Suprapubic skin (tissue), 4 donors: ENCODE data around the gene DISC1. TPM values are rescaled to one million over a fixed set of nuclear protein-coding genes. Genes with fewer than 3 reads are reported as not detected.
A peak's percentile ranks its signal among the peaks of the same experiment; 100 is the strongest.

ENCODE experiments used
- DNase-seq, 2 donors: peaks; one replicate each; pipeline ENCODE4 v3.0.0-alpha.2; 2019; ENCODE audit warnings: low spot score in 2 of 2
- H3K27ac ChIP-seq: fragments of 200-600 bp; sonication (generic); one replicate; pipeline ENCODE4 v1.5.1; 2019
- H3K27me3 ChIP-seq: fragments of 200-600 bp; sonication (generic); one replicate; pipeline ENCODE4 v1.5.1; 2019
- H3K36me3 ChIP-seq: fragments of 200-600 bp; sonication (generic); one replicate; pipeline ENCODE4 v1.5.1; 2019
- H3K4me1 ChIP-seq: fragments of 200-600 bp; sonication (generic); one replicate; pipeline ENCODE4 v1.5.1; 2019
- H3K4me3 ChIP-seq: fragments of 200-600 bp; sonication (generic); one replicate; pipeline ENCODE4 v1.5.1; 2019; ENCODE audit warnings: mild to moderate bottlenecking
- H3K9me3 ChIP-seq: fragments of 200-600 bp; sonication (generic); one replicate; pipeline ENCODE4 v1.5.1; 2019
- EP300 ChIP-seq: sonication (generic); formaldehyde crosslinking; IDR thresholded peaks from one replicate; pipeline ENCODE4 v1.6.1; 2017; ENCODE audit warnings: antibody characterized with exemption
- POLR2A ChIP-seq, 2 donors: fragments of 450-650 bp; IDR thresholded peaks; one replicate each; pipeline ENCODE4 v1.6.1; 2017; ENCODE audit warnings: antibody characterized with exemption in 2 of 2, mild to moderate bottlenecking in 2 of 2, moderate library complexity in 2 of 2
- POLR2AphosphoS5 ChIP-seq, 3 donors: sonication (generic); formaldehyde crosslinking; IDR thresholded peaks; one replicate each; pipeline ENCODE4 v1.6.1; 2017; ENCODE audit warnings: antibody characterized with exemption in 3 of 3
- WGBS: methylation state at CpG from one replicate; pipeline ENCODE4 v1.1.5; 2018; 5-methylcytosine and 5-hydroxymethylcytosine counted together
- total RNA-seq, 4 donors: library from RNA; depleted of rRNA; stranded (reverse); fragments of >200 nt; gene quantifications; one replicate each; pipeline ENCODE4 v1.1.0, GENCODE V29; 2016
- TF ChIP-seq, protein P1 (sequence below), 2 donors: fragments of 200-600 bp in 1 of 2; fragments of 450-650 bp in 1 of 2; sonication (generic) in 1 of 2; IDR thresholded peaks; one replicate each; pipeline ENCODE4 v1.5.1; 2016 to 2019; ENCODE audit warnings: antibody characterized with exemption in 2 of 2, mild to moderate bottlenecking in 1 of 2, moderate library complexity in 1 of 2

DISC1 gene
- total RNA-seq, 4 donors from 2014 or later, result 3.0 to 8.4 (median 5.2) TPM

GRCh38 chr1:231601824-231602672, 24.5 kb upstream of the DISC1 start:
- Histone ChIP-seq H3K4me3 (no peak overlapping the region), H3K4me1 (peaks cover 28% of the 10 kb centered on the region), H3K9me3 (no peaks in the 10 kb centered on the region), H3K27ac (no peak overlapping the region), H3K36me3 (no peaks in the 10 kb centered on the region), H3K27me3 (no peaks in the 10 kb centered on the region)
- no peak for TF ChIP-seq EP300
- TF ChIP-seq, protein P1, sequence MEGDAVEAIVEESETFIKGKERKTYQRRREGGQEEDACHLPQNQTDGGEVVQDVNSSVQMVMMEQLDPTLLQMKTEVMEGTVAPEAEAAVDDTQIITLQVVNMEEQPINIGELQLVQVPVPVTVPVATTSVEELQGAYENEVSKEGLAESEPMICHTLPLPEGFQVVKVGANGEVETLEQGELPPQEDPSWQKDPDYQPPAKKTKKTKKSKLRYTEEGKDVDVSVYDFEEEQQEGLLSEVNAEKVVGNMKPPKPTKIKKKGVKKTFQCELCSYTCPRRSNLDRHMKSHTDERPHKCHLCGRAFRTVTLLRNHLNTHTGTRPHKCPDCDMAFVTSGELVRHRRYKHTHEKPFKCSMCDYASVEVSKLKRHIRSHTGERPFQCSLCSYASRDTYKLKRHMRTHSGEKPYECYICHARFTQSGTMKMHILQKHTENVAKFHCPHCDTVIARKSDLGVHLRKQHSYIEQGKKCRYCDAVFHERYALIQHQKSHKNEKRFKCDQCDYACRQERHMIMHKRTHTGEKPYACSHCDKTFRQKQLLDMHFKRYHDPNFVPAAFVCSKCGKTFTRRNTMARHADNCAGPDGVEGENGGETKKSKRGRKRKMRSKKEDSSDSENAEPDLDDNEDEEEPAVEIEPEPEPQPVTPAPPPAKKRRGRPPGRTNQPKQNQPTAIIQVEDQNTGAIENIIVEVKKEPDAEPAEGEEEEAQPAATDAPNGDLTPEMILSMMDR (IDR thresholded peaks at IDR 0.05), result no peak
- WGBS, result 55% methylated on average over 5 of the region's 5 CpGs
- no peak for DNase-seq

- DNase-seq, result no peak
- Histone ChIP-seq H3K9me3 (no peaks in the 10 kb centered on the region), H3K27ac (no peak overlapping the region), H3K27me3 (no peaks in the 10 kb centered on the region), H3K4me3 (no peak overlapping the region), H3K4me1 (peaks cover 28% of the 10 kb centered on the region), H3K36me3 (no peaks in the 10 kb centered on the region)
- 74% methylated on average over 4 of the region's 4 CpGs for WGBS
- no peak for TF ChIP-seq POLR2A (IDR thresholded peaks at IDR 0.05)
- TF ChIP-seq EP300, result no peak
- TF ChIP-seq, protein P1 (IDR thresholded peaks at IDR 0.05), result no peak
- no peak for TF ChIP-seq POLR2AphosphoS5 (IDR thresholded peaks at IDR 0.05)
Observed at GRCh38 chr1:231602673-231602984, 24.0 kb upstream of the DISC1 start.

DNA sequence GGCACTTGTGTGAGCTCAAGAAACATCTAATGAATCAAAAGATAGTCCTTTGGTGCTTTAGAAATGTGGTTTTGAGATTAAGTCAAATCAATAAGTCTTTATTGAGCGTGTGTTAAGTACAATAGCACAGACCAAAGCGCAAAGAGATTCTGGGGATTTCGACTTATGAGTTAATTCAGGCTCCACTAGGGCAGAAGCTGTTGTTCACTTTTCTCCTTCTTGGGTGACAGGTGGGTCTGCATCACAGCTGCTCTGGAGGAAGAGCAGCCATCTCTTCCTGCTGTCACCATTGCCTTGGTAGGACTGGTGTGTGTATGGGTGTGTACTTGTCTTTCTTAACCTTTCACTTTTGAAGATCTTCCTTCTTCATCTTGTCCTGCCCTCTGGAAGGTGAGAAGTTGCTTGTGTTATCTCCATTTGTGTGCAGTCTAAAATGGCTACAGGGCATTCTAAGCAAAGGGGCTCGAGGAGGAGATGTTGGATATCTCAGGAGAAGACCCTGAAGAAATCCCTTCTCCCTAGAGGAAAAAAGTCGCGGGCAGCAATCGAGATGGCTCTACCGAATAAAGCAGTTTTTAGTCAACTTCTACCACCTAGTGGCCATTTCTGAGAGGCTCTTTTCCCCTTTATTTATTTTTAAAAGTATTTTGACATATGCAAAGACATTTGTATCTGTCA, 22.9 kb upstream of the DISC1 start:
- no peaks in the 10 kb centered on the region for H3K9me3 ChIP-seq
- no peak for DNase-seq
- H3K4me1 ChIP-seq, result peaks cover 28% of the 10 kb centered on the region
- no peaks in the 10 kb centered on the region for H3K27me3 ChIP-seq
- 34% methylated on average over 8 of the region's 8 CpGs for WGBS
- H3K36me3 ChIP-seq, result no peaks in the 10 kb centered on the region
- H3K27ac ChIP-seq, result no peak overlapping the region
- H3K4me3 ChIP-seq, result peak overlapping the region; percentile 50
- TF ChIP-seq POLR2AphosphoS5 (IDR thresholded peaks at IDR 0.05) (no peak), EP300 (no peak)
- TF ChIP-seq, protein P1 (IDR thresholded peaks at IDR 0.05), result peak; percentile 51 to 63

GRCh38 chr1:231604276-231604621, 22.3 kb upstream of the DISC1 start:
- H3K4me1 ChIP-seq, result peaks cover 28% of the 10 kb centered on the region
- no peaks in the 10 kb centered on the region for H3K27me3 ChIP-seq
- WGBS, result 69% methylated on average over 2 of the region's 2 CpGs
- H3K9me3 ChIP-seq, result no peaks in the 10 kb centered on the region
- no peak overlapping the region for H3K27ac ChIP-seq
- TF ChIP-seq, protein P1 (IDR thresholded peaks at IDR 0.05), result no peak
- no peak for TF ChIP-seq POLR2A (IDR thresholded peaks at IDR 0.05)
- TF ChIP-seq POLR2AphosphoS5 (IDR thresholded peaks at IDR 0.05), result no peak
- TF ChIP-seq EP300, result no peak
- H3K36me3 ChIP-seq, result no peaks in the 10 kb centered on the region
- peak overlapping the region; percentile 50 for H3K4me3 ChIP-seq
- no peak for DNase-seq
